Psoas muscle (tissue), 8 donors: ENCODE data around the gene PRKRA. TPM values are rescaled to one million over a fixed set of nuclear protein-coding genes. Genes with fewer than 3 reads are reported as not detected.
"Not testable (repeated sequence)": the region's sequence is repeated elsewhere in the genome, so short reads cannot be mapped to it uniquely, and the experiment has no call there.

Source experiments
- ATAC-seq, 4 donors: fragments of 200-7000 bp; cut with Tn5 transposase; one replicate each; pipeline ENCODE4 v1.9.1; 2020; ENCODE audit warnings: moderate library complexity in 3 of 4, mild to moderate bottlenecking in 2 of 4
- DNase-seq, 2 donors: peaks; one replicate each; pipeline ENCODE4 v3.0.0-alpha.2; 2020
- H3K27ac ChIP-seq: fragments of 200-600 bp; one replicate; pipeline ENCODE4 v1.8.0; 2022
- H3K27me3 ChIP-seq, 3 donors: fragments of 200-600 bp in 1 of 3; one replicate each; pipeline versions ENCODE4 v1.6.1 to v1.8.0; 2013 to 2022; ENCODE audit warnings: low read length in 2 of 3, mild to moderate bottlenecking in 2 of 3, moderate library complexity in 1 of 3; ENCODE audit not compliant: insufficient read depth in 3 of 3
- H3K36me3 ChIP-seq, 2 donors: fragments of 200-600 bp in 1 of 2; one replicate each; pipeline versions ENCODE4 v1.6.1 to v1.8.0; 2013 to 2022; ENCODE audit warnings: low read depth in 1 of 2, mild to moderate bottlenecking in 1 of 2, moderate library complexity in 1 of 2; ENCODE audit not compliant: insufficient read depth in 1 of 2
- H3K4me1 ChIP-seq: fragments of 200-600 bp; one replicate; pipeline ENCODE4 v1.8.0; 2022
- H3K4me3 ChIP-seq: fragments of 200-600 bp; one replicate; pipeline ENCODE4 v1.8.0; 2022; ENCODE audit warnings: mild to moderate bottlenecking
- H3K9me3 ChIP-seq: fragments of 200-600 bp; one replicate; pipeline ENCODE4 v1.8.0; 2022
- WGBS, 3 donors: extraction: QIAGEN DNeasy Blood & Tissue Kit; methylation state at CpG; one replicate each; pipeline versions ENCODE4 v1.1.6 to v1.1.7; 2013; 5-methylcytosine and 5-hydroxymethylcytosine counted together
- intact Hi-C, 2 donors: fragments of 100-400 bp; cut with DNase I; formaldehyde crosslinking; loops; one replicate each; pipeline versions ENCODE4 v1.11.0 to v1.14.2; 2022
- polyA plus RNA-seq, 3 donors: library from polyadenylated mRNA; stranded (reverse); fragments of 200-250 nt; gene quantifications; one replicate each; pipeline ENCODE4 v1.2.3, GENCODE V29; 2013
- total RNA-seq, 4 donors: library from RNA; stranded (reverse); fragmentation: NEBNext Ultra II Directional in 2 of 4; extraction: Animal tissue kit (Norgen Biotek cat#: 25700) in 2 of 4; gene quantifications; one replicate each; pipeline versions ENCODE4 v1.2.1 to v1.2.4, GENCODE V29; 2021 to 2023
- TF ChIP-seq, protein P1 (sequence below): fragments of 200-600 bp; IDR thresholded peaks from one replicate; pipeline ENCODE4 v1.8.0; 2022; ENCODE audit warnings: antibody characterized with exemption
- donor health status: healthy with polysubstance abuse.
- donor health status: DM: no; HTN: no; CAD: no; lungs with moderate emphysema.
- donor health status: Bipolar disorder and iron deficiency.
- donor health status: healthy.
- donor health status: DM: yes; HTN: yes; CAD: no.
- donor health status: DM: no; HTN: no; CAD: no.
- donor health status: DM: no; HTN: no; CAD: no.
- donor health status: DM: yes; HTN: yes; CAD: no.

PRKRA gene
- total and polyA plus RNA-seq, 7 donors = 53.1 to 106 (median 84.1) TPM

DNA sequence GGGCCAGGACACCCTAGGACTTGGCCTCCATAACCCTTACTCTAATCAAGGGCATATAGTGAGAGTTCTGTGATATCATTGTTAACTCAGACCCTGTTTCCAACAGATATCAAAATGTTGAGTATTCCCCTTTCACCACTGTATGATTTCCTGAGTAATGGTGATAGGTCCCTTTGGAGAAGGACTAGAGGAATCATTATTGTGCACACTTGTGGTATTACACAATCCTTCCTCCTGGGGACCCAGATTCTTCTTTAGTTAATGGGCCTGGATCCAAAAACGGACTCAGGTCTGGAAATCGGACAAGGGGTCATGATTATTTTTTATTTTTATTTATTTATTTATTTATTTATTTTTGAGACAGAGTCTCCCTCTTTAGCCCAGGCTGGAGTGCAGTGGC lies 23.5 kb downstream of the PRKRA start:
- no peak for DNase-seq
- ATAC-seq = peak in 1 of 4 donors; percentile 17
- Histone ChIP-seq H3K36me3 (peaks cover 6 to 55% of the 10 kb centered on the region in 2 donors), H3K4me1 (no peaks in the 10 kb centered on the region), H3K4me3 (no peak overlapping the region), H3K27ac (no peak overlapping the region), H3K9me3 (no peaks in the 10 kb centered on the region), H3K27me3 (no peaks in the 10 kb centered on the region)
- 81 to 85% (median 81%) methylated on average over 2 of the region's 2 CpGs for WGBS, 3 donors
- intact Hi-C loops = no loop called here
- TF ChIP-seq, protein P1, sequence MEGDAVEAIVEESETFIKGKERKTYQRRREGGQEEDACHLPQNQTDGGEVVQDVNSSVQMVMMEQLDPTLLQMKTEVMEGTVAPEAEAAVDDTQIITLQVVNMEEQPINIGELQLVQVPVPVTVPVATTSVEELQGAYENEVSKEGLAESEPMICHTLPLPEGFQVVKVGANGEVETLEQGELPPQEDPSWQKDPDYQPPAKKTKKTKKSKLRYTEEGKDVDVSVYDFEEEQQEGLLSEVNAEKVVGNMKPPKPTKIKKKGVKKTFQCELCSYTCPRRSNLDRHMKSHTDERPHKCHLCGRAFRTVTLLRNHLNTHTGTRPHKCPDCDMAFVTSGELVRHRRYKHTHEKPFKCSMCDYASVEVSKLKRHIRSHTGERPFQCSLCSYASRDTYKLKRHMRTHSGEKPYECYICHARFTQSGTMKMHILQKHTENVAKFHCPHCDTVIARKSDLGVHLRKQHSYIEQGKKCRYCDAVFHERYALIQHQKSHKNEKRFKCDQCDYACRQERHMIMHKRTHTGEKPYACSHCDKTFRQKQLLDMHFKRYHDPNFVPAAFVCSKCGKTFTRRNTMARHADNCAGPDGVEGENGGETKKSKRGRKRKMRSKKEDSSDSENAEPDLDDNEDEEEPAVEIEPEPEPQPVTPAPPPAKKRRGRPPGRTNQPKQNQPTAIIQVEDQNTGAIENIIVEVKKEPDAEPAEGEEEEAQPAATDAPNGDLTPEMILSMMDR = no peak

GRCh38 chr2:178426388-178426787 lies 24.6 kb downstream of the PRKRA start:
- TF ChIP-seq, protein P1 = no peak
- no peak overlapping the region for H3K27ac ChIP-seq
- intact Hi-C loops = no loop called here
- DNase-seq (no peak), ATAC-seq (no peak)
- H3K9me3 ChIP-seq = no peaks in the 10 kb centered on the region
- peaks cover 3 to 44% of the 10 kb centered on the region in 2 donors for H3K36me3 ChIP-seq
- H3K4me3 ChIP-seq = no peak overlapping the region
- no peaks in the 10 kb centered on the region for H3K27me3 ChIP-seq
- H3K4me1 ChIP-seq = no peaks in the 10 kb centered on the region
- 76 to 78% (median 76%) methylated on average over 3 of the region's 3 CpGs for WGBS, 3 donors

DNA sequence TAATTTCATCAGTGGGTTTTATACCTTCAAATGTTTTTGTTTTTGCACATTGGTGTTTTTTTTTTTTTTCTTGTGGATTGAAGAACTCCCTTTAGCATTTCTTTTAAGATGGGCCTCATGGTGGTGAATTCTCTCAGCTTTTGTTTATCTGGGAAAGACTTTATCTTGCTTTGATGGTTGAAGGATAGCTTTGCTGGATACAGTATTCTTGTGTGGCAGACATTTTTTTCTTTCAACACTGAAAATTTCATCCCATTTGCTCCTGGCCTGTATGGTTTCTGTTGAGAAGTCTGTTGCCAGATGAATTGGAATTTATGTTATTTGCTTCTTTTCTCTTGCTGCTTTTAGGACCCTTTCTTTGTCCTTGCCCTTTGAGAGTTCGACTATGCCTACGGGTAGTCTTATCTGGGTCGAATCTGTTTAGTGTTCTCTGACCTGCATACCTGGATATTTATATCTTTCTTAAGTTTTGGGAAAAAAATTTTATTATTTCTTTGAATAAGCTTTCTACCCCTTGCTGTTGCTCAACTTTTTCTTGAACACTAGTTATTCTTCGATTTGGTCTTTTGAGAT lies 25.6 kb downstream of the PRKRA start:
- ATAC-seq (no peak), DNase-seq (no peak)
- 95 to 97% (median 96%) methylated on average over 4 of the region's 4 CpGs for WGBS, 3 donors
- no peaks in the 10 kb centered on the region for H3K27me3 ChIP-seq
- no peaks in the 10 kb centered on the region for H3K9me3 ChIP-seq
- TF ChIP-seq, protein P1 = no peak
- H3K4me1 ChIP-seq = no peaks in the 10 kb centered on the region
- H3K36me3 ChIP-seq = peaks cover 3 to 34% of the 10 kb centered on the region in 2 donors
- intact Hi-C loops = no loop called here
- no peak overlapping the region for H3K4me3 ChIP-seq
- no peak overlapping the region for H3K27ac ChIP-seq

GRCh38 chr2:178423746-178424145 lies 27.2 kb downstream of the PRKRA start:
- H3K4me3 ChIP-seq, H3K27me3 ChIP-seq, H3K9me3 ChIP-seq, DNase-seq, H3K27ac ChIP-seq, intact Hi-C loops, H3K4me1 ChIP-seq, ATAC-seq: not testable (repeated sequence)
- H3K36me3 ChIP-seq = peaks cover 0 to 18% of the 10 kb centered on the region in 2 donors
- WGBS, 3 donors = 92 to 97% (median 96%) methylated on average over 5 of the region's 5 CpGs

- H3K27ac ChIP-seq = no peak overlapping the region
- DNase-seq (no peak), ATAC-seq (peak in 2 of 4 donors; percentile 18 to 29)
- no peaks in the 10 kb centered on the region for H3K4me1 ChIP-seq
- TF ChIP-seq, protein P1 = no peak
- peaks cover 0 to 6% of the 10 kb centered on the region in 2 donors for H3K36me3 ChIP-seq
- H3K9me3 ChIP-seq = no peaks in the 10 kb centered on the region
- WGBS, 3 donors = 75 to 92% (median 89%) methylated on average over 3 of the region's 3 CpGs
- intact Hi-C loops = no loop called here
- no peaks in the 10 kb centered on the region for H3K27me3 ChIP-seq
- H3K4me3 ChIP-seq = no peak overlapping the region
These were observed 28.9 kb downstream of the PRKRA start for GRCh38 chr2:178422097-178422496.
